ENCODE results near the gene CR1. TPM values are rescaled to one million over a fixed set of nuclear protein-coding genes. Genes with fewer than 3 reads are reported as not detected.

The CR1 gene
- total RNA-seq, 6 experiments from 2014 or later, result not detected

- peaks cover 26% of the 10 kb centered on the region for H3K27me3 Mint-ChIP-seq (ENCODE audit: insufficient read depth)
- no peak overlapping the region for H3K27ac Mint-ChIP-seq
- DNase-seq, result no peak
- H3K36me3 Mint-ChIP-seq (ENCODE audit: low read depth), result no peaks in the 10 kb centered on the region
- no peaks in the 10 kb centered on the region for H3K9me3 Mint-ChIP-seq
- TF ChIP-seq CTCF (IDR thresholded peaks at IDR 0.05), result no peak
- peak overlapping the region; percentile 86 for H3K4me3 Mint-ChIP-seq
- H3K4me1 Mint-ChIP-seq (ENCODE audit: low read depth), result peaks cover 7% of the 10 kb centered on the region
These were observed 148.4 kb downstream of the CR1 start for GRCh38 chr1:207644166-207644851.

GRCh38 chr1:207644852-207645634 lies 149.1 kb downstream of the CR1 start, which contains the start of gene CR1L:
CR1L (plus strand) TSS chr1:207645133; CDS start chr1:207645234, 101 bp downstream.
- Mint-ChIP-seq H3K36me3 (ENCODE audit: low read depth) (no peaks in the 10 kb centered on the region), H3K4me1 (ENCODE audit: low read depth) (peaks cover 7% of the 10 kb centered on the region), H3K9me3 (no peaks in the 10 kb centered on the region), H3K27me3 (ENCODE audit: insufficient read depth) (peaks cover 25% of the 10 kb centered on the region), H3K4me3 (peak within 1 kb of the TSS; percentile 86), H3K27ac (no peak within 1 kb of the TSS)
- TF ChIP-seq CTCF (IDR thresholded peaks at IDR 0.05), result no peak
- peak; percentile 35 for DNase-seq

GRCh38 chr1:207645635-207646081 lies 149.7 kb downstream of the CR1 start:
- DNase-seq, result no peak
- Mint-ChIP-seq H3K27ac (no peak overlapping the region), H3K36me3 (ENCODE audit: low read depth) (no peaks in the 10 kb centered on the region), H3K9me3 (no peaks in the 10 kb centered on the region), H3K27me3 (ENCODE audit: insufficient read depth) (peaks cover 24% of the 10 kb centered on the region), H3K4me1 (ENCODE audit: low read depth) (peaks cover 7% of the 10 kb centered on the region), H3K4me3 (peak overlapping the region; percentile 86)
- no peak for TF ChIP-seq CTCF (IDR thresholded peaks at IDR 0.05)

- no peak overlapping the region for H3K27ac Mint-ChIP-seq
- no peak for TF ChIP-seq CTCF (IDR thresholded peaks at IDR 0.05)
- no peaks in the 10 kb centered on the region for H3K9me3 Mint-ChIP-seq
- DNase-seq, result no peak
- H3K27me3 Mint-ChIP-seq (ENCODE audit: insufficient read depth), result peaks cover 24% of the 10 kb centered on the region
- peak overlapping the region; percentile 55 for H3K4me3 Mint-ChIP-seq
- peaks cover 7% of the 10 kb centered on the region for H3K4me1 Mint-ChIP-seq (ENCODE audit: low read depth)
- H3K36me3 Mint-ChIP-seq (ENCODE audit: low read depth), result no peaks in the 10 kb centered on the region
These were observed 150.2 kb downstream of the CR1 start for GRCh38 chr1:207646171-207646570.

GRCh38 chr1:207646944-207647579 lies 151.1 kb downstream of the CR1 start:
- peaks cover 7% of the 10 kb centered on the region for H3K4me1 Mint-ChIP-seq (ENCODE audit: low read depth)
- DNase-seq, result no peak
- no peak overlapping the region for H3K4me3 Mint-ChIP-seq
- H3K36me3 Mint-ChIP-seq (ENCODE audit: low read depth), result no peaks in the 10 kb centered on the region
- peaks cover 22% of the 10 kb centered on the region for H3K27me3 Mint-ChIP-seq (ENCODE audit: insufficient read depth)
- no peak overlapping the region for H3K27ac Mint-ChIP-seq
- TF ChIP-seq CTCF (IDR thresholded peaks at IDR 0.05), result no peak
- no peaks in the 10 kb centered on the region for H3K9me3 Mint-ChIP-seq
